ENCODE data around the gene ITGA3.

Gene ITGA3

GRCh38 chr17:50055426-50056216, at the start of gene ITGA3:
Gene ITGA3, plus strand, starts transcription at chr17:50056110. Its CDS starts 330 bp downstream, at chr17:50056440.
- DNase-seq (ENCODE audit: low spot score), result peak; percentile 99
- H3K27ac ChIP-seq (ENCODE audit: poor library complexity, severe bottlenecking), result peak within 1 kb of the TSS; percentile 100

GRCh38 chr17:50009282-50009681, 46.6 kb upstream of the ITGA3 start:
- TF ChIP-seq CTCF (IDR thresholded peaks at IDR 0.05; ENCODE audit: poor library complexity, severe bottlenecking), result no peak
- Histone ChIP-seq H3K36me3 (ENCODE audit: low read depth) (no peaks in the 10 kb centered on the region), H3K4me3 (ENCODE audit: severe bottlenecking) (no peak overlapping the region), H3K9me3 (ENCODE audit: severe bottlenecking) (peaks cover 11% of the 10 kb centered on the region), H3K27me3 (ENCODE audit: insufficient read depth, poor library complexity, severe bottlenecking) (no peaks in the 10 kb centered on the region), H3K4me1 (ENCODE audit: insufficient read depth, poor library complexity, severe bottlenecking) (no peaks in the 10 kb centered on the region), H3K27ac (ENCODE audit: poor library complexity, severe bottlenecking) (no peak overlapping the region)
- DNase-seq (ENCODE audit: low spot score) (no peak), ATAC-seq (ENCODE audit: low read depth) (no peak)

More at GRCh38 chr17:50055426-50056216, at the start of gene ITGA3:
- Histone ChIP-seq H3K27me3 (ENCODE audit: insufficient read depth, poor library complexity, severe bottlenecking) (no peaks in the 10 kb centered on the region), H3K4me1 (ENCODE audit: insufficient read depth, poor library complexity, severe bottlenecking) (peaks cover 55% of the 10 kb centered on the region), H3K36me3 (ENCODE audit: low read depth) (peaks cover 45% of the 10 kb centered on the region), H3K4me3 (ENCODE audit: severe bottlenecking) (peak within 1 kb of the TSS; percentile 80), H3K9me3 (ENCODE audit: severe bottlenecking) (no peaks in the 10 kb centered on the region)
- TF ChIP-seq CTCF (IDR thresholded peaks at IDR 0.05; ENCODE audit: poor library complexity, severe bottlenecking), result no peak
- peak; percentile 38 for ATAC-seq (ENCODE audit: low read depth)

- Histone ChIP-seq H3K36me3 (ENCODE audit: low read depth) (no peaks in the 10 kb centered on the region), H3K4me1 (ENCODE audit: insufficient read depth, poor library complexity, severe bottlenecking) (no peaks in the 10 kb centered on the region), H3K27me3 (ENCODE audit: insufficient read depth, poor library complexity, severe bottlenecking) (no peaks in the 10 kb centered on the region), H3K4me3 (ENCODE audit: severe bottlenecking) (no peak overlapping the region), H3K9me3 (ENCODE audit: severe bottlenecking) (peaks cover 11% of the 10 kb centered on the region), H3K27ac (ENCODE audit: poor library complexity, severe bottlenecking) (no peak overlapping the region)
- TF ChIP-seq CTCF (IDR thresholded peaks at IDR 0.05; ENCODE audit: poor library complexity, severe bottlenecking), result no peak
- ATAC-seq (ENCODE audit: low read depth) (no peak), DNase-seq (ENCODE audit: low spot score) (no peak)
Observed at GRCh38 chr17:50013079-50013478, 42.8 kb upstream of the ITGA3 start.

- Histone ChIP-seq H3K4me1 (ENCODE audit: insufficient read depth, poor library complexity, severe bottlenecking) (peaks cover 11% of the 10 kb centered on the region), H3K27ac (ENCODE audit: poor library complexity, severe bottlenecking) (no peak overlapping the region), H3K4me3 (ENCODE audit: severe bottlenecking) (no peak overlapping the region)
Observed at GRCh38 chr17:50014471-50015088, 41.3 kb upstream of the ITGA3 start.

More at GRCh38 chr17:50014471-50015088, 41.3 kb upstream of the ITGA3 start:
- ATAC-seq (ENCODE audit: low read depth), result no peak
- Histone ChIP-seq H3K36me3 (ENCODE audit: low read depth) (no peaks in the 10 kb centered on the region), H3K9me3 (ENCODE audit: severe bottlenecking) (peaks cover 11% of the 10 kb centered on the region), H3K27me3 (ENCODE audit: insufficient read depth, poor library complexity, severe bottlenecking) (no peaks in the 10 kb centered on the region)
- no peak for TF ChIP-seq CTCF (IDR thresholded peaks at IDR 0.05; ENCODE audit: poor library complexity, severe bottlenecking)
- DNase-seq (ENCODE audit: low spot score), result no peak
